Lower leg skin (tissue), 3 donors: ENCODE measurements around the gene ZNF74.

Experiments used
- POLR2A ChIP-seq, 2 donors: fragments of 450-650 bp; IDR thresholded peaks; one replicate each; pipeline ENCODE4 v1.6.1; 2016 to 2017; ENCODE audit warnings: antibody characterized with exemption in 2 of 2, mild to moderate bottlenecking in 1 of 2, moderate library complexity in 1 of 2
- TF ChIP-seq, protein P1 (sequence below), 3 donors: fragments of 450-650 bp; IDR thresholded peaks; one replicate each; pipeline ENCODE4 v1.5.1; 2016; ENCODE audit warnings: antibody characterized with exemption in 3 of 3, mild to moderate bottlenecking in 3 of 3, moderate library complexity in 2 of 3

DNA sequence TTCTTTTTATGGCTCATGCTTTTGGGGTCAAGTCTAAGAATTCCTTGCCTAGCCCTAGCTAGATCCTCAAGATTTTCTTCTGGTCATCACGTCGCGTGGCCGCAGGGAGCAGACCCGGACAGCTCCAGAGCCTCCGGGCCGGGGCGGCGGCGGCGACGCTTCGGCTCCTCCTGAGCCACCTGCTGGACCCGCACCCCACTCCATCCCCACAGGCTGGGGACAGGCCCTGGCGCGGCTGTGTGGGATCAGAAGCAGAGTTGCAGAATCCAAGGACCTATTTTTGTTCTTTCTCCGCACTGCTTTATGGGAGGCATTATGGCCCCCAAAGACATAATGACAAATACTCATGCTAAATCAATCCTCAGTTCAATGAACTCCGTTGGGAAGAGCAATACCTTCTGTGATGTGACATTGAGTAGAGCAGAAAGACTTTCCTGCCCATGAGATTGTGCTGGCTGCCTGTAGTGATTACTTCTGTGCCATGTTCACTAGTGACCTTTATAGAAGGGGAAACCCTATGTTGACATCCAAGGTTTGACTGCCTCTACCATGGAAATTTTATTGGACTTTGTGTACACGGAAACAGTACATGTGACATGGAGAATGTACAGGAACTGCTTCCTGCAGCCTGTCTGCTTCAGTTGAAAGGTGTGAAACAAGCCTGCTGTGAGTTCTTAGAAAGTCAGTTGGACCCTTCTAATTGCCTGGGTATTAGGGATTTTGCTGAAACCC, 56.0 kb downstream of the ZNF74 start:
- no peak for TF ChIP-seq POLR2A (IDR thresholded peaks at IDR 0.05)
- TF ChIP-seq, protein P1, sequence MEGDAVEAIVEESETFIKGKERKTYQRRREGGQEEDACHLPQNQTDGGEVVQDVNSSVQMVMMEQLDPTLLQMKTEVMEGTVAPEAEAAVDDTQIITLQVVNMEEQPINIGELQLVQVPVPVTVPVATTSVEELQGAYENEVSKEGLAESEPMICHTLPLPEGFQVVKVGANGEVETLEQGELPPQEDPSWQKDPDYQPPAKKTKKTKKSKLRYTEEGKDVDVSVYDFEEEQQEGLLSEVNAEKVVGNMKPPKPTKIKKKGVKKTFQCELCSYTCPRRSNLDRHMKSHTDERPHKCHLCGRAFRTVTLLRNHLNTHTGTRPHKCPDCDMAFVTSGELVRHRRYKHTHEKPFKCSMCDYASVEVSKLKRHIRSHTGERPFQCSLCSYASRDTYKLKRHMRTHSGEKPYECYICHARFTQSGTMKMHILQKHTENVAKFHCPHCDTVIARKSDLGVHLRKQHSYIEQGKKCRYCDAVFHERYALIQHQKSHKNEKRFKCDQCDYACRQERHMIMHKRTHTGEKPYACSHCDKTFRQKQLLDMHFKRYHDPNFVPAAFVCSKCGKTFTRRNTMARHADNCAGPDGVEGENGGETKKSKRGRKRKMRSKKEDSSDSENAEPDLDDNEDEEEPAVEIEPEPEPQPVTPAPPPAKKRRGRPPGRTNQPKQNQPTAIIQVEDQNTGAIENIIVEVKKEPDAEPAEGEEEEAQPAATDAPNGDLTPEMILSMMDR (IDR thresholded peaks at IDR 0.05) = no peak
